AG09309 (cell line): ENCODE measurements around the gene PUS7L.
"Not testable (repeated sequence)": the region's sequence is repeated elsewhere in the genome, so short reads cannot be mapped to it uniquely, and the experiment has no call there.

ENCODE experiments used
- DNase-seq: peaks from one replicate; pipeline ENCODE4 v3.0.0-alpha.2; 2010; ENCODE audit warnings: low read depth
- H3K4me3 ChIP-seq: 2 replicates; pipeline ENCODE4 v1.5.1; 2011; ENCODE audit warnings: mild to moderate bottlenecking, low read depth, low read length, moderate library complexity; ENCODE audit not compliant: control insufficient read depth
- CTCF ChIP-seq: IDR thresholded peaks from 2 replicates; pipeline ENCODE4 v1.5.1; 2011; ENCODE audit warnings: mild to moderate bottlenecking, low read depth, low read length, inconsistent platforms; ENCODE audit not compliant: insufficient read depth, control insufficient read depth; ENCODE audit errors: missing control alignments

The PUS7L gene

GRCh38 chr12:43764528-43764927 is 5.9 kb upstream of the PUS7L start:
- TF ChIP-seq CTCF = no peak
- no peak for DNase-seq
- H3K4me3 ChIP-seq = no peak overlapping the region

GRCh38 chr12:43763769-43764168 is 5.2 kb upstream of the PUS7L start:
- TF ChIP-seq CTCF = no peak
- no peak overlapping the region for H3K4me3 ChIP-seq
- DNase-seq = no peak

DNA sequence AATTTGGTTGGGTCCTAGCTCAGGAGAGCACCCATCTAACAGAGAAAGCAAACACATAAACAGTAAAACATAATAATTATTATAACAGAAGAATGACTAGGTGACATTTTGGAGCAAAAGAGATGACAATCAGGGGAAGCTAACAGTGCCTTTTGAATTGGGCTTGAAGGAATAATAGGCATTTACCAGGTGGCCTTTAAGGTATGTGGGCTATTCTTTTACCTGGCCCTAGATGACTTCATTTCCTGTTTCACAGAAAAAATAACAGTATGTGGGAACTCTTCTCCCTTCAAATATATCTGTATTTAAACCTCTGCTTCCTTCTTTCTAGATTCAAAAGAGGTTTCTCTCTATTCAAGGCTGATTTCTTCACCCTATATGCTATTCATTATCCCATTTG is 4.0 kb upstream of the PUS7L start:
- no peak for DNase-seq
- TF ChIP-seq CTCF = no peak
- no peak overlapping the region for H3K4me3 ChIP-seq

DNA sequence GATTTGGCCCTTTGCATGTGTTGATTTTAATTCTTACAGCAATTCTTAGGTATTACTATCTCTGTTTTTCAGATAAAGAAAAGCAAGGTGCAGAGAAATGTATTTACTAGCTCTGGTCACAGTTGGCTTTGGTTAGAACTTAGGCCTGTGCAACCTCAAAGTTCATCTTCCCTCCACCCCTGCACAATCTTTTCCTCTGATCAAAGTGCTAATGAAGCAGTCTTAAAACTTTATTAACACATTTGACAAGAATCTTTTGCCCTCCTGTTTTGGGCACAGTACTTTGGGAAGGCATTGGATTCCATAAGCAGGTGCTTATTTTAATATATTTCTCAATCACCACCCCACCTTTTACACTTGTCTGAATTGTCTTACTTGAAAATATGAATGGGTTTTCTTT is 2.9 kb upstream of the PUS7L start:
- TF ChIP-seq CTCF = no peak
- H3K4me3 ChIP-seq = no peak overlapping the region

GRCh38 chr12:43760396-43760795 is 1.8 kb upstream of the PUS7L start:
- no peak overlapping the region for H3K4me3 ChIP-seq
- no peak for DNase-seq
- no peak for TF ChIP-seq CTCF

More for the DNA sequence above, 2.9 kb upstream of the PUS7L start:
- DNase-seq = no peak

GRCh38 chr12:43758247-43758727 is 303 bp downstream of the PUS7L start:
- peak overlapping the region; percentile 73 for H3K4me3 ChIP-seq
- no peak for DNase-seq
- TF ChIP-seq CTCF = no peak

DNA sequence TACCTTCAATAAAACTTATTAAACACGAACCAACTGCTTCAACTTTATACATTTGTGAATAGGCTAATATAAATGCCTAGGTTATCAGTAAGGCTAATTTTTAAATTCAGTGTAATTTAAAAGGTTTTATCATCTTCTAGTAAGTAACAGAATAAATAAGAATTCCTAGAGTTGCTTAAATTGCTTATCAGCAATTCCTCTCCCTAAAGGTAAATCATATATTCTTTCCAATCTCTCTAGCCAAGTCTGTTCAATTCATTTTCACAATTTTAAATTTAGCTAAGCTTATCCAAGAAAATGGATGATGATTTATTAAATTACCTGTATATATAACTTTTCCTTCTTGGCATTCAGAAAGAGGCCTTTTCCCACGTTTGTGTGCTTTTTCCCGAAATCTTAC is 4.6 kb downstream of the PUS7L start:
- TF ChIP-seq CTCF = no peak

DNA sequence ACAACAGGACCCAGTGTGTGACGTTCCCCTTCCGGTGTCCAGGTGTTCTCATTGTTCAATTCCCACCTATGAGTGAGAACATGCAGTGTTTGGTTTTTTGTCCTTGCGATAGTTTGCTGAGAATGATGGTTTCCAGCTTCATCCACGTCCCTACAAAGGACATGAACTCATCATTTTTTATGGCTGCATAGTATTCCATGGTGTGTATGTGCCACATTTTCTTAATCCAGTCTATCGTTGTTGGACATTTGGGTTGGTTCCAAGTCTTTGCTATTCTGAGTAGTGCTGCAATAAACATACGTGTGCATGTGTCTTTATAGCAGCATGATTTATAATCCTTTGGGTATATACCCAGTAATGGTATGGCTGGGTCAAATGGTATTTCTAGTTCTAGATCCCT is 7.2 kb downstream of the PUS7L start:
- not testable (repeated sequence) for H3K4me3 ChIP-seq, DNase-seq

More for the DNA sequence above, 4.6 kb downstream of the PUS7L start:
- no peak overlapping the region for H3K4me3 ChIP-seq
- DNase-seq = no peak
